Occipital lobe (tissue), 2 donors: ENCODE data around the gene MGAT3. TPM values are rescaled to one million over a fixed set of nuclear protein-coding genes. Genes with fewer than 3 reads are reported as not detected.

Experiments used
- DNase-seq: peaks from one replicate; lab custom pipeline; 2025; lab: John Stamatoyannopoulos, UW
- total RNA-seq: library from RNA; depleted of rRNA; stranded (reverse); fragments of >200 nt; gene quantifications from one replicate; pipeline ENCODE4 v1.2.3, GENCODE V29; 2014

The MGAT3 gene
- total RNA-seq, 1 donor from 2014 or later, result 24.8 TPM

DNA sequence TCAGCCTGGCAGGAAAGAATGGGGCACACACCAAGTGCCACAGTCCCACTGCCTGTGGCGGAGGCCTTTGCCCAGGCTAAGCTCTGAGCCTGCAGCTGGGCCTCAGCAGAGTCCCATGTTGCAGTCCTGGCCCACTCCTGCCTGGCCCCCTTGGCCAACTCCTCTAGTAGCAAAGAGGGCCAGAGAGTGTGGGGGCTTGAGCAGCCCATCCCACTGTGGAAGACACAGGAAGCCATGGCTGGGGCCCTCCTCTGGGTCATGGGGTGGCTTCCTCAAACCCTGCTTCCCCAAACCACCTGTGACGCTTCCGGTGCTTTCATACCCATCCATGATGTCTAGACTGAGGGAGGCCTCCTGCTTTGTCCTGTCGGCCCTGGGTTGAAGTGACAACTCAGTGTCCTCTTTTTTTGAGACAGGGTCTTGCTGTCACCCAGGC, 69.9 kb downstream of the MGAT3 start:
- no peak for DNase-seq

DNA sequence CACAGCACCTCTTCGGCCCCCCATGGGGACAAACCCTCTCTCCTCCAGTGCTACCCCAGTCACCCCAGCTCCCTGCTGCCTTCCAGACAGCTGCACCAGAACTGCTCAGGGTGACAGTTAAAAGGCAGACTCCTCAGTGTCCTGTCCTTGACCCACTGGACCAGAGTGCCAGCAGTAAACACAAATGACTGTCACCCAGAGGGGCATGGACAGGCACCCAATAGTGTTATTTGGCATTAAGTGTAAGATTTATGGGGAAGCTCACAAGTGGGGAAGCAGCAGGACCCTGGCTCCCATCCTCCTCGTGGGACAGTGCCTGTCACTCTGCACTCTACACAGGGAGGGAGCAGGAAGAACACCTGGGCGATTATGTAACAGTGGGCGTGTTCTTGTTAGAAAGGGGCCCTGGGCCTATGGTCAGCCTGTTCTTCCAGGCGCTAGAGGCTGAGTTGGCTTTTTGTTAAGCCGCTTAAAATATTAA, 70.7 kb downstream of the MGAT3 start:
- DNase-seq, result no peak

DNA sequence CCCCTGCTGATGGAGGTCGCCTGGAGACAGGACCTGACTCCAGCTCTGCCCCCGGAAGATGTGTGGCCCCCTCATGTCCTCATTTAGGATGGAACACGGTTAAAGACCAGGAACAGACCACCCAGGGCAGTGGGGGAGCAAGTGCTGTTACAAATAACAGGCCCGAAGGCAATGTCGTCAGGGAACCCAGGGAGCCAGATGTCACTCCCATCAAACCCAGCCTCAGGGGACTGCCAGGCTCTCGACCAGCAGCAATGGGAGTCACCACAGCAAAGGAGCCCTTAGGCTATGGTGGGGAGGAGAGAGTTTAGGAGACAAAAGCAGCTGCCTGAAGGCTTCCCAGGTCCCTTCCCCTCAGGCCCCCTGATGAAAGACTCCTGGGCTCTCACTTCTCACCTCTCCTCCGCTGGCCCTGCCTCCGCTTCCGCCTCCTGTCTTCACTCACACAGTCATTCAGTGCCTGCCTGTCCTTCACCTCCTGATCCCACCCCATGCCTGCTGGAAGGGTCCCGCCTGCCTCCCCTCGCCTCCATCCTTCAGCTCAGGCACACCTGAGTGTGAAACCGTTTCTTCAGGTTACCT, 71.4 kb downstream of the MGAT3 start:
- no peak for DNase-seq

DNA sequence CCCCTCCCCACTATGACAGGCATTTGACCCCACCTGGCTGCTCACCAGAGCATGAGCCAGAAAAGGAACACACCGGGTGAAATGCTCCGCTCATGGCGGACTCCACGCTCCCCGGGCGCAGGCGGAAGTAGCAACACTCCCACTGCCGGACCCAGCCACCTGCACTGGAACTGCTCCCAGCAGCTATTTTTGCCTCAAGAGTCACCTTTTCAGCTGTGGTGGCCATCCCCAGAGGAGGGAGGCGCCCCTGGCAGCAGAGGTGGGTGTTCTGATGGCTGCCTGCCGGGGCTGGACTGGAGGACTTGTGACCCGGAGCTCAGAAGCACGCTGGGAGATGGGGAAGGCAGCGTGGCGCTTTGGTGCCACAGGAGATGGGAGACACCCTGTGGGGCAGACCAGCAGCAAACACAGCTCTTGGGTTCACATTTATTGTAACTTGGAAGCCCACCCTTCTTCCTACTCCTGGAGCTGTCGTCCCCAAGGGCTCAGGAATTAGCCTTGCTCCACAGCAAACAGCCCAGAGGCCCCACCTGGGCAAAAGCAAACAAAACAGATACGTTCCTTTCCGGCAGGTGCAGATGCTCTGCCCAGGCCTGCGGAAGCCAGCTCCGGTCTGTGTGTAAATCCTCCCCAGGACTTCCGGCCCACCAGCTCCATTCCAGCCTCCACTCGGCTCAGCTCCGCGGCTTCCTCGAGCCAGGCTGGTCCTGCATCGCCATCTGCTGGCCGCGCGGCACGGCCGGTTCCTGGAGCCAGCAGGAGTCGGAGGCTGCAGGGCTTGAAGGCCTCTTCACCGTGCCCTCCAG, 72.1 kb downstream of the MGAT3 start:
- DNase-seq, result peak; percentile 85

DNA sequence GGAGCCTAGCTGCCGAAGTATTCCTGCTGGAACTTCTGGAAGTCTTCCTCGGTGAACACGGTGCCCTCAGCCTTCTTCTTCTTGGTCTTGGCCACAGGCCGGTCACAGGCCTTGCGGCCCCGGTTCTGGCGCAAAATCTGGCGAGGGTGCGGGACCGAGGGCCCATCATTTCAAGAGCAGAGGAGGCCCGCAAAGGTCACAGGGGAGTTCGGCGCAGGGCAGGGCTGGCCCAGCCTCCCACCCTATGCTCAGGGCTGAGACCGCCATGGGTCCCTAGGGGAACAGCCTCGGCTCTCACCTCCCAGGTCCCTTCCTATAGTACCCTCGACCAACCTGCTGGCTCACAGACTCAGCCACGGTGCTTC, 72.7 kb downstream of the MGAT3 start:
- DNase-seq, result no peak

DNA sequence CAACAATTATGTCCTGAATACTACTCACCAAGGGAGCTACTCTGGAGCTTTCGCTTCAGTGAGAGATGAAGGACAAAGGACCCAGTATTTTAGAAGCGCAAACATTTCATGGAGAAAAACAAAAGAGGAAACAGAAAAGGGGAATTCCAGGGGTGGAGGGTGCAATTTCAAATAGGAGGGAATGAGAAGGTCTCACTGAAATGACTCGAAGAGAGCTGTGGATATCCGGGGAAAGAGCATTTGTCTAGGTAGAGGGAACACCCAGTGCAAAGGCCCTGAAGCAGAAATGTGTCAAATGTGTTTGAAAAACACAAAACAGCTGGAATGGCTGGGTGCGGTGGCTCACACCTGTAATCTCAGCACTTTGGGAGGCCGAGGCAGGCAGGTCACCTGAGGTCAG, 73.3 kb downstream of the MGAT3 start:
- DNase-seq, result no peak

DNA sequence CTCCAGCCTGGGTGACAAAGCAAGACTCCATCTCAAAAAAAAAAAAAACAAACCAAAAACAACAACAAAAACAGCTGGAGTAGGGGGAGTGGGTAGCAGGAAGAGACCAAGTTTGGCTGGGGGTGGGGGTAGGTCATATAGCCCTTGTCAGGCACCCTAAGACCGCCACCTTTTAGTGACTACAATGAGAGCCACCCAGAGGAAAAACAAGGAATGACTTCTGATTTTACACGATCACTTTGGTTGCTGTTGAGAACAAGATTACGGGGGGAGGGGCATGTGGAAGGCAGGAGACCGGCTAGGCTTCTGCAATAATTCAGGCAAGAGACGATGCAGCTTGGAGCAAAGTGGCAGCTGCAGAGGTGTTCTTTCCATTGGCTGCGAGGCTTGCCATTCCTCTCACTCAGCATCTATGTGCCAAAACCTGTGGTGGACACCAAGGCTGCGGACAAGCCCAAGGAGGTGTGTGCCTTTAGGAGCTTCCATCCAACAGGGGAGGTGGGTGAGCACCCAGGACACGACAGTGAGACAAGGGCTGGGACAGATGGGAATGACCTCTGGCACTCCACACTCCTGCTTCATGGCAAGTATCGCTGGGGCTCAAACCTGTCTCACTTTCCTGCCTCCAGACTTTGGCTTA, 74.0 kb downstream of the MGAT3 start:
- DNase-seq, result no peak

GRCh38 chr22:39532215-39533073, 75.6 kb downstream of the MGAT3 start, which contains the start of gene RPS19BP1:
TSS of gene RPS19BP1 (minus strand) at chr22:39532748. CDS start at chr22:39532738, 10 bp downstream.
- peak; percentile 98 for DNase-seq

DNA sequence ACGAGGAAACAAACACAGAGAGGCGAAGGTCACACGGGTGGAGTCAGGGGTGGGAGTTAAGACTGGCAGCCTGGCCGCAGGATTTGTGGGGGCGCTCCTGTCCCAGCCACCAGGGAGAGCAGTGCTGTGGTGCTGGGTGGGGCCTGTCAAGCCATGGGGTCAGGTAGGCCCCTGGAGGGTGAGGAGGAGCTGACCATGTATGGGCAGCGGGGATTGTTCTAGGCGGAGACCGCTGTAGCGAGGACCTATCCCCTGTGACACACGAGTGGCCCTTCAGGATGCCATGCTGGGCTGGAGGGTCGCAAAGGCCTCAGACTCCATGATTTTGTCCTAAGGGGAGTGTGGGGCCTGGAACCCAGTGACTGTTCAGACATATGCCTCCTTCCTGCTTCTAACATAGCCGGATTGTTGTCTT, 77.3 kb downstream of the MGAT3 start:
- DNase-seq, result no peak

DNA sequence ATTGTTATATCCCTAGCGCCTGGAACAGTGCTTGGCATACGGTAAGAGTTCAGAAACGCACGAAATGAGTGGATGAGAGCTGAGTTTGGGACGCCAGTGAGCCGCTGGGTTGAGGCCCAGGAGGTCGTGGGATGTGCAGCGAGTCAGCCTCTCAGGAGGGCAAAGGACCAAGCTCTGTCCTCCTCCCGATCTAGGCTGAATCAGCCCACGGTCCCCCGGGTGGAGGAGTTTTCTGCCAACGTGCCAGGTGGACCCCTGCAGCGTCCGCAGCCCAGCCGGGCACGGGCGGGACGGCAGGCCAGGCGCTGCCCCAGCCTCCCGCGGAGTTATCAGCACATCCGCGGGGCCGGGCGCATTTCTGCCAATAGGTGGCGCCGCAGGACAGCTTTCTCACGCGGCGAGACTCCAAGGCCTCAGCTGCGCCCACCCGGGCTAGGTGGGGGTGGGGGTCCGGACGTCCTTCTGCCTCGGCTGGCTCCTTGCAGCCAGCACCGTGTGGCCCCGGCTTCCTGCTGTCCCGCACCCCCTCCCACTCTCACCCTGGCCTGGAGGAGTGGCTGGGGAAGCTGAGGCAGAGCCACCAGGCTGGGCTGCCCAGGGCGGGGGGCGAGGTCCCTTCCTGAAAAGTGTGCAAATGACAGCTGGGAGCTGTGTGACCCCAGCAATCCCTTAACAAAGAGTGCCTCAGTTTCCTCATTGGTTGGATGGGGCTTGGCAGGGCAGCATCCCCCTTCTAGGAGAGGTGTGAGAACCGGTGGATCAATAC, 78.0 kb downstream of the MGAT3 start:
- peak; percentile 51 for DNase-seq

GRCh38 chr22:39535357-39535725, 78.5 kb downstream of the MGAT3 start:
- no peak for DNase-seq

- DNase-seq, result no peak
These were observed 79.1 kb downstream of the MGAT3 start for GRCh38 chr22:39535831-39536449.

GRCh38 chr22:39536711-39537110, 79.9 kb downstream of the MGAT3 start:
- DNase-seq, result no peak

DNA sequence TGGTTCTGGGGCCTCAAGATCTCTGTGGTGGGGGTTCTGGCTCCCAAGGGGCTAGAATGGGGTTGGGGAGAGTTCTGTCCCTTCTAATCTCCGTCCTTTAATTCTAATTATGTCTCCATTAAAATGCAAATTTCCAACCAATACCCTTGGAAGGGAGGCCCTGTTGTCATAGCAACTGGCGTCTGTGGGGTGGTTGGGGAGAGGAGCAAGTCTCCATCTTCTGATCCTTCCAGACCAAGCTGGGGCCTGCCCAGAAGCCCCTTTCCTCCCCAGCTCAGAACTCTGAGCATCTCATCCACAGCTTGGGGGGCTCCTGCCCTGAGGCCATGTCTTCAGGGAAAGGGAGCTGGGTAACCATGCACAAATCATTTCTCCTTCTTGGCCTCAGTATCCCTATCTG, 81.2 kb downstream of the MGAT3 start:
- DNase-seq, result no peak

Other genes with a start within 250 kb of the MGAT3 start
- 2.5 TPM for gene PDGFB, start 212.0 kb upstream of the MGAT3 start, total RNA-seq
- 1,406 TPM for gene RPL3, start 137.4 kb upstream of the MGAT3 start, total RNA-seq
- 63.9 TPM for gene SYNGR1, start 107.0 kb upstream of the MGAT3 start, total RNA-seq
- gene TAB1, start 57.2 kb upstream of the MGAT3 start, total RNA-seq, result 15.4 TPM
- 16.1 TPM for gene MIEF1, start 45.3 kb downstream of the MGAT3 start, total RNA-seq
- gene ATF4, start 63.5 kb downstream of the MGAT3 start, total RNA-seq, result 90.3 TPM
- gene RPS19BP1, start 75.7 kb downstream of the MGAT3 start, total RNA-seq, result 18.9 TPM
- gene CACNA1I, start 113.7 kb downstream of the MGAT3 start, total RNA-seq, result 6.7 TPM